Fibroblast of gingiva (primary cell): ENCODE data around the gene MOCS3.

Source experiments
- DNase-seq: peaks from one replicate; pipeline ENCODE4 v3.0.0-alpha.2; 2011; ENCODE audit warnings: low read depth

MOCS3 gene

GRCh38 chr20:50958615-50959542 is at the start of gene MOCS3:
MOCS3 (plus strand) TSS chr20:50958818; CDS start chr20:50958843, 25 bp downstream.
- DNase-seq: peak; percentile 94

- no peak for DNase-seq
Measured at GRCh38 chr20:50909413-50909812, 49.2 kb upstream of the MOCS3 start.

- peak; percentile 89 for DNase-seq
Measured at GRCh38 chr20:50911030-50911429, 47.6 kb upstream of the MOCS3 start.

GRCh38 chr20:50911716-50912115 is 46.9 kb upstream of the MOCS3 start:
- DNase-seq: no peak

- peak; percentile 58 for DNase-seq
Measured at GRCh38 chr20:50913690-50914375, 44.8 kb upstream of the MOCS3 start.

- DNase-seq: peak; percentile 25
Measured at GRCh38 chr20:50915424-50915823, 43.2 kb upstream of the MOCS3 start.

GRCh38 chr20:50916257-50916656 is 42.4 kb upstream of the MOCS3 start:
- peak; percentile 26 for DNase-seq

- DNase-seq: no peak
Measured at GRCh38 chr20:50916934-50917333, 41.7 kb upstream of the MOCS3 start.

- DNase-seq: peak; percentile 77
Measured at GRCh38 chr20:50918403-50918802, 40.2 kb upstream of the MOCS3 start.

GRCh38 chr20:50919567-50919966 is 39.1 kb upstream of the MOCS3 start:
- DNase-seq: peak; percentile 54

- peak; percentile 44 for DNase-seq
Measured at GRCh38 chr20:50920997-50921396, 37.6 kb upstream of the MOCS3 start.

GRCh38 chr20:50921803-50922501 is 36.7 kb upstream of the MOCS3 start:
- DNase-seq: no peak

GRCh38 chr20:50924261-50924920 is 34.2 kb upstream of the MOCS3 start:
- DNase-seq: peak; percentile 44

- DNase-seq: no peak
Measured at GRCh38 chr20:50926530-50926929, 32.1 kb upstream of the MOCS3 start.

GRCh38 chr20:50928469-50928868 is 30.1 kb upstream of the MOCS3 start:
- DNase-seq: no peak

GRCh38 chr20:50929299-50930138 is 29.1 kb upstream of the MOCS3 start:
- peak; percentile 93 for DNase-seq

GRCh38 chr20:50930139-50930975 is 28.3 kb upstream of the MOCS3 start:
- no peak for DNase-seq

- no peak for DNase-seq
Measured at GRCh38 chr20:50930976-50931305, 27.7 kb upstream of the MOCS3 start.

GRCh38 chr20:50931306-50932015 is 27.2 kb upstream of the MOCS3 start, which contains the start of gene ADNP:
ADNP (minus strand) TSS chr20:50931437; CDS start chr20:50903996, 27,441 bp downstream.
- DNase-seq: peak; percentile 91
